GM13976 (cell line): Measurements from ENCODE around the gene VAC14.

ENCODE experiments used
- DNase-seq: peaks from one replicate; pipeline ENCODE4 v3.0.0; 2012; ENCODE audit warnings: low spot score
- in situ Hi-C: fragments of 300-500 bp; cut with MboI; formaldehyde crosslinking; loops from one replicate; pipeline ENCODE4 v1.12.0; 2022; ENCODE audit warnings: low sequenced_read_pairs, mixed read lengths, inconsistent platforms; ENCODE audit not compliant: unreplicated experiment
- TF ChIP-seq, protein P1 (sequence below): IDR thresholded peaks from 2 replicates; pipeline ENCODE4 v1.5.1; 2012; ENCODE audit warnings: borderline replicate concordance, mild to moderate bottlenecking; ENCODE audit not compliant: insufficient read depth; ENCODE audit errors: extremely low read depth, missing control alignments, control extremely low read depth

The VAC14 gene

DNA sequence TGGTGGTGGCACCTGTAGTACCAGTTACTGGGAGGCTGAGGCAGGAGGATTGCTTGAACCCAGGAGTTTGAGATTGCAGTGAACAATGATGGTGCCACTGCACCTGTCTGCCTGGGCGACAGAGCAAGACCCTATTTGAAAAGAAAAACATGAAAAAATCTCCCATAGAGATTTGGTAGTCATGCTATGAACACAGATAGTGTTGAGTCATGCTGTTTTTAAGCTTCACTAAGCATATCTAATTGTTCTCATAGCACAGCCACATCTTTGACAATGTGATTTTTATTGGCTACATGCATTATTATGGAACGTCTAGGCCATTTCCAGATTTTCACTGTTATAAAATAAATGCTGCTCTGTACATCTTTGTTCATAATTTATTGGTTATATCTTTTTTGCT, 148.6 kb downstream of the VAC14 start:
- TF ChIP-seq, protein P1, sequence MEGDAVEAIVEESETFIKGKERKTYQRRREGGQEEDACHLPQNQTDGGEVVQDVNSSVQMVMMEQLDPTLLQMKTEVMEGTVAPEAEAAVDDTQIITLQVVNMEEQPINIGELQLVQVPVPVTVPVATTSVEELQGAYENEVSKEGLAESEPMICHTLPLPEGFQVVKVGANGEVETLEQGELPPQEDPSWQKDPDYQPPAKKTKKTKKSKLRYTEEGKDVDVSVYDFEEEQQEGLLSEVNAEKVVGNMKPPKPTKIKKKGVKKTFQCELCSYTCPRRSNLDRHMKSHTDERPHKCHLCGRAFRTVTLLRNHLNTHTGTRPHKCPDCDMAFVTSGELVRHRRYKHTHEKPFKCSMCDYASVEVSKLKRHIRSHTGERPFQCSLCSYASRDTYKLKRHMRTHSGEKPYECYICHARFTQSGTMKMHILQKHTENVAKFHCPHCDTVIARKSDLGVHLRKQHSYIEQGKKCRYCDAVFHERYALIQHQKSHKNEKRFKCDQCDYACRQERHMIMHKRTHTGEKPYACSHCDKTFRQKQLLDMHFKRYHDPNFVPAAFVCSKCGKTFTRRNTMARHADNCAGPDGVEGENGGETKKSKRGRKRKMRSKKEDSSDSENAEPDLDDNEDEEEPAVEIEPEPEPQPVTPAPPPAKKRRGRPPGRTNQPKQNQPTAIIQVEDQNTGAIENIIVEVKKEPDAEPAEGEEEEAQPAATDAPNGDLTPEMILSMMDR = no peak
- DNase-seq = no peak
- in situ Hi-C loops = no loop called here

DNA sequence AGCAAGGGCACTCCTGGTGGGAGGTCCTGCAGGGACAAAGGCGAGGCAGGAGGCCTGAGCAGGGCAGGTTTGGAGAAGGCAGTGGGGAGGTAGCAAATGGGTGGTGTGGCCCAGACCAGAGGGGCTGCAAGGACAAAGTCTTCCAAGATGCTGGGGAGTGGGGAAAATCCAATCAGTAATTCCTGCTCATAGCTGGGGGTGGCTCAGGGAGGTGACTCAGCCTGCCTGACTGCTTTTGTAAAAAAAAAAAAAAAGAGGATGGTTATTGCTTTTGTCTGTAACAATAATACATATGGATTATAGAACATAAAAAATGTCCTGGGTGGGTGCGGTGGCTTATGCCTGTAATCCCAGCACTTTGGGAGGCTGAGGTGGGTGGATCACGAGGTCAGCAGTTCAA, 149.4 kb downstream of the VAC14 start:
- TF ChIP-seq, protein P1 = no peak
- in situ Hi-C loops = no loop called here
- no peak for DNase-seq

DNA sequence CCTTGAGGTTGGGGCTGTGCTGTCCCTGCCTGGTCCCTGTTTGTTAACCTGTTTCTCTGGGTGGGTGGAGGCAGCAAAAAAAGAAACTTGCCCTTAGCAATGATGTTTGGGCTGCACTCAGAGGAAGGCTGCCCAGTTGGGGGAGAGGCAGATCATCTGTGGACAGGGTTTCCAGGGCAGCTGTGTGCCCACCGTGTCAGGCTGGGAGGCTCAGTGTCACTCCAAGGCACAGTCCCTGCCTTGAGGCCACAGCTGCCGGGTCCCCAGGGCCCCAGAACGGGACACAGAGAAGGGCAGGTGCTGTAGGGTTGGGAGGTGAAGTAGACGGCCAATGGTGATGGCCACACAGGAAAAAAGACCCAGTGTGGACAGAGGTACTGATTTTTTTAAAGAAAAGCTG, 150.7 kb downstream of the VAC14 start:
- no peak for DNase-seq
- in situ Hi-C loops = no loop called here
- TF ChIP-seq, protein P1 = no peak

DNA sequence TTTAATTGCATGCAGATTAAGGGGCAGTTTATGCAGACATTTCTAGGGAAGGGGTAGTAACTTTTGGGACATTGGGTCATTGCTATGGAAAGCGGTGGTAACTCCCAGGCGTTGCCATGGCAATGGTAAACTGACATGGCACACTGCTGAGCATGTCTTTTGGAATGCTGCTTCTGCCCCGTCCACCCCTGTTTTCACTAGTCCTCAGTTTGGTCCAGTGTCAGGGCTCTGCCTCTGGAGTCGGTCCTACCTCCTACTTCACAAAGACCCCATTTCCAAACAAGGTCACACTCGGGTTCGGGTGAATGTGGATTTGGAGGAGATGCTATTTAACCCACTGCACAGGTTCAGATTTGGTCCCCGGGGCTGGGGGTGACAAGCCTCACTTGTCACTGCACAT, 151.7 kb downstream of the VAC14 start:
- DNase-seq = no peak
- TF ChIP-seq, protein P1 = no peak
- in situ Hi-C loops = loop anchor here (25.0 kb wide), 1 partner anchor 287 kb away; no protein-coding TSS in a partner anchor

DNA sequence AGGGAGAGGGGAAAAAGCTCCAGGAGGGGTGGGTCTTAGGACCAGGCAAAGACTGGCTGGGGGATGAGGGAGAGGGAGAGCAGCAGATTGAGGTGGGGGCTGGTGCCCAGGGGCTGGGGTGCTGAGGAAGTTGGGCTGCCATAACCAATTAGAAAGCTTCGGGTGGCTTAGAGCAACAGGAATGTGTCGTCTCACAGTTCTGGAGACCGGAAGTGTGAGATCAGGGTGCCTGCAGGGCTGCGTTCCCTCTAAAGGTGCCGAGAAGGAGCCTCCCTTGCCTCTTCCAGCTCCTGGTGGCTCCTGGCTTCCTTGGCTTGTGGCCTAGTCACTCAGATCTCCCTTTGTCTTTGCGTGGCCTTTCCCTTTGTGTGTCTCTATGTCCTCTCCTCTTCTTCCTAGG, 152.4 kb downstream of the VAC14 start:
- TF ChIP-seq, protein P1 = no peak
- in situ Hi-C loops = loop anchor here (25.0 kb wide), 1 partner anchor 286 kb away; no protein-coding TSS in a partner anchor
- DNase-seq = no peak

DNA sequence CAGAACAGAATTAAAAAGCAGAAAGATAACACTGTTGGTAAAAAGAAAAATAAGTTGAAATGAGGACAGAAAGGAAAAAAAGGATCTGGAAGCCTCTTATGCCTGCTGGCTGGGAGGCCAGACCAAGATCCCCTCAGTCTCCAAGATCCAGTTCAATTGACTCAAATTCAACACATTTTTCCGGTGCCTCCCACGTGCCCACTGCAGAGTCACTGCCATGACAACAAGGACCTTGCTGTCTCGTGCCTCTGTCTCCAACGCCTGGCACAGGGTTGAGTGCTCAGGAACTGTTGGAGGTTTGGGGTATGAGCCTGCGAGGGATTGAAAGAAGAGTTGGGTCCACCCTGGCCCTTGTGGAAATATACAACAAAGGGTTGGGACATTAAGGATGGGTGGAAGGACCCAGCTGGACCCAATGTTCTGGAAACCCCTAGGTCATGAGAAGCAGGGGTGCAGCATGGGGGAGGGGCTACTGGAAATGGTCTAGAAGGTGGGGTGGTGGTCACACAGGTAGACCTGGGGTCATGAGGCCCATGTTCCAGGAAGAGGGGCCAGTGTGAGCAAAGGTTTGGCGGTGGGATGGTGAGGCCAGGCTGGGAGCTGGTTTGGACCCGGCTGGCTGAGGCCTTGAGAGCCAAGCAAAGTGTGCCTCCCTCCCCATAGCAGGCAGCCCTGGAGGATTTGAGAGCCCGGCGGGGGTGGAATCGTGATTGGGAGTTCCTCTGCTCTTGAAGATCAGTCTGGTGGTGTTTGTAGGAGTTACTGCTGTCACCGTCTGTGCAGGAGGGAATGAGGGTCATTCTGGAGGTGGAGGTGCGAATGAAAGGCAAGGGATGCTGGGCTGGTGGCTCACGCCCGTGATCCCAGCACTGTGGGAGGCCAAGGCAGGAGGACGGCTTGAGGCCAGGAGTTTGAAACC, 153.3 kb downstream of the VAC14 start:
- DNase-seq = no peak
- in situ Hi-C loops = loop anchor here (25.0 kb wide), 1 partner anchor 285 kb away; no protein-coding TSS in a partner anchor
- TF ChIP-seq, protein P1 = no peak
